ENCODE measurements around the gene TBX21. TPM values are rescaled to one million over a fixed set of nuclear protein-coding genes. Genes with fewer than 3 reads are reported as not detected.

The TBX21 gene
- total and polyA plus RNA-seq, 10 donors = 2.6 to 21.7 (median 11.5) TPM

DNA sequence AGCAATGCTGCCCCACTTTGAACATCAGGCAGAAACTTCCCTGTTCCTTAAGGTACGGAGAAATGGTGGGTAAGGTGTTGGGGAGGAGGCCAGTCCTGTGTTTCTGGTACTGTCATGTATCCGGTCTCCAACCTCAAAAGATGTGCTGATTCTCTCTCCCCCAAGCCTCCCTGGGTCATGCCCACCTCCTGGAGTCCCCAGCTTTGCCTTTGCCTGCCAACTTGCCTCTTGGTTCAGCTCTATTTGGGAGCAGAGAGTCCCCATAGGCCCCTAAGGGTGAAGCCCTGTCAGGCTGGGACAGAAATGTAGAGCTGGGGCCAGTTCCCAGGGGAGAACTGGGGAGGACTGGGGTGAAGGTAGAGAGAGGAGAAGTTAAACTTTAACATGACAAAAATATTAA lies 1.6 kb upstream of the TBX21 start:
- Histone ChIP-seq H3K27me3 (replicated peaks in 1 of 7) (peaks cover 0 to 55% (median 21%) of the 10 kb centered on the region in 7 donors), H3K9me3 (no peaks in the 10 kb centered on the region), H3K4me1 (peaks cover 0 to 66% (median 27%) of the 10 kb centered on the region in 6 donors), H3K36me3 (no peaks in the 10 kb centered on the region), H3K27ac (peak overlapping the region in 4 of 8 donors; percentile 36 to 91 (median 88)), H3K4me3 (no peak overlapping the region)
- intact Hi-C loops (cut with DNase I; ENCODE audit: low total_unique reads) = no loop called here
- peak; percentile 17 for DNase-seq
- 76 to 95% (median 88%) methylated on average over 2 of the region's 2 CpGs for WGBS, 5 donors
- TF ChIP-seq, protein P1, sequence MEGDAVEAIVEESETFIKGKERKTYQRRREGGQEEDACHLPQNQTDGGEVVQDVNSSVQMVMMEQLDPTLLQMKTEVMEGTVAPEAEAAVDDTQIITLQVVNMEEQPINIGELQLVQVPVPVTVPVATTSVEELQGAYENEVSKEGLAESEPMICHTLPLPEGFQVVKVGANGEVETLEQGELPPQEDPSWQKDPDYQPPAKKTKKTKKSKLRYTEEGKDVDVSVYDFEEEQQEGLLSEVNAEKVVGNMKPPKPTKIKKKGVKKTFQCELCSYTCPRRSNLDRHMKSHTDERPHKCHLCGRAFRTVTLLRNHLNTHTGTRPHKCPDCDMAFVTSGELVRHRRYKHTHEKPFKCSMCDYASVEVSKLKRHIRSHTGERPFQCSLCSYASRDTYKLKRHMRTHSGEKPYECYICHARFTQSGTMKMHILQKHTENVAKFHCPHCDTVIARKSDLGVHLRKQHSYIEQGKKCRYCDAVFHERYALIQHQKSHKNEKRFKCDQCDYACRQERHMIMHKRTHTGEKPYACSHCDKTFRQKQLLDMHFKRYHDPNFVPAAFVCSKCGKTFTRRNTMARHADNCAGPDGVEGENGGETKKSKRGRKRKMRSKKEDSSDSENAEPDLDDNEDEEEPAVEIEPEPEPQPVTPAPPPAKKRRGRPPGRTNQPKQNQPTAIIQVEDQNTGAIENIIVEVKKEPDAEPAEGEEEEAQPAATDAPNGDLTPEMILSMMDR (IDR thresholded peaks at IDR 0.05 in 8 of 11, conservative IDR thresholded peaks at IDR 0.05 in 3 of 11) = no peak
- TF ChIP-seq POLR2A (IDR thresholded peaks at IDR 0.05) (no peak), POLR2AphosphoS5 (IDR thresholded peaks at IDR 0.05) (no peak)

DNA sequence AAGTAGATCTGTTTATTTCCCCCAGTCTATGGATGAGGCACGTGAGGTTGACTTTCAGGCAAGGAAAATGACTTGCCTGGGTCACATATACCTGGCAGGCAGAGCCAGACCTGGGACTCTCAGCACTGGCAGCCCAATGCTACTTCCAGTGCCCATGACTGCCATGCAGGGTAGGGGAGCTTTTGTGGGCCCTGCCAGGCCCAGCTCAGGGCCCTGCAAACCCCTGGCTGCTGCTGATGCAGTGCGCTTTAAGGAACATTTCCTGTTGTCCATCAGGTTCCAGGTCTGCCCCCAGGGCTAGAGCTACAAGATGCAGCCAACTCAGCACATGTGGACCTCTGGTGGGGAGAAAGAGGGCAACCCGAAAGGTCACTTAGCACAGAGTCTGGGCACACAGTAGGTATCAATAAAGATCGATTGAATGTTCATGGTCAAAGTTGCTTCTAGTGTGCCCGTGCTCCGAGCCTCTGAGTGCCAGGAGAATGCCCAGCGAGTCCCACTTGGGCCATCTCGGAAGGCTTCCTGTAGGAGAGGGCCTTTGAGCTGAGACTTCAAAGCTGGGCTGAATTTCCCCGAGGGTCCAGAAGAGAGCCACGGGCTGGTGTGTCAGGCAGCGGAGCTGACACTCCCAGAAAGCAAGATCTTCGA lies 513 bp upstream of the TBX21 start:
- WGBS, 5 donors = 46 to 52% (median 52%) methylated on average over 9 to 12 of the region's 12 CpGs
- H3K4me3 ChIP-seq = peak overlapping the region in 6 of 8 donors; percentile 52 to 81 (median 58)

DNA sequence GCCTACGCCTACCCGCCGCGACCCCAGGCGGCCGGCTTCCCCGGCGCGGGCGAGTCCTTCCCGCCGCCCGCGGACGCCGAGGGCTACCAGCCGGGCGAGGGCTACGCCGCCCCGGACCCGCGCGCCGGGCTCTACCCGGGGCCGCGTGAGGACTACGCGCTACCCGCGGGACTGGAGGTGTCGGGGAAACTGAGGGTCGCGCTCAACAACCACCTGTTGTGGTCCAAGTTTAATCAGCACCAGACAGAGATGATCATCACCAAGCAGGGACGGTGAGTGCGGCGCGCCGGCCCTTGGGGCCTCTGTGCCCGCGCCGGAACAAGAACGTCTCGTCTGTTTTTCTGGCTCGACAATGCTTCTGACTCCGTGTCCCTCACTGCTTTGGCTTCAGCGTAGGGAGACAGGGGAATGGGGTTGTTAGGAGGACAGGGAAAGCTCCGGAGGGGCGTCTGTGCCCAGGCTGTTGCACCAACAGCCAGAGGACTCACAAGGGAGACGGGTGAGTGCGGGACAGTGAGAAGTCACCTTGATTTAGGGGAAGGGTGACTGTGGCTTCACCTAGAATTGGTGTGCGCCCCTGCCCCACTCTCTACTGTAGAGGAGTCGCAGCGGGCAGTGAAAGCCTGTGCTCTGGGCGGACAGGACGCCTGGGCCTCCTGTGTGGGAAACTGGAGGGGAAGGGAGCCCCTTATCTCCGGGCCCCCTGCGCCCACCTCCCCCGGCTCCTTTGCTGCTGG lies 806 bp downstream of the TBX21 start:
- H3K27me3 ChIP-seq (replicated peaks in 1 of 7) = peaks cover 0 to 55% (median 21%) of the 10 kb centered on the region in 7 donors
- H3K36me3 ChIP-seq = no peaks in the 10 kb centered on the region
- H3K9me3 ChIP-seq = no peaks in the 10 kb centered on the region
- peak; percentile 80 for DNase-seq
- intact Hi-C loops (cut with DNase I; ENCODE audit: low total_unique reads) = no loop called here
- H3K27ac ChIP-seq = peak overlapping the region; percentile 14 to 91 (median 84)
- H3K4me1 ChIP-seq = peaks cover 0 to 77% (median 29%) of the 10 kb centered on the region in 6 donors
- peak overlapping the region; percentile 42 to 81 (median 58) for H3K4me3 ChIP-seq
- TF ChIP-seq POLR2A (IDR thresholded peaks at IDR 0.05) (no peak), POLR2AphosphoS5 (IDR thresholded peaks at IDR 0.05) (no peak)
- TF ChIP-seq, protein P1 (IDR thresholded peaks at IDR 0.05 in 8 of 11, conservative IDR thresholded peaks at IDR 0.05 in 3 of 11) = no peak
- 5 to 21% (median 7%) methylated on average over 20 to 60 of the region's 60 CpGs for WGBS, 5 donors

More for the DNA sequence above, 513 bp upstream of the TBX21 start:
- H3K36me3 ChIP-seq = no peaks in the 10 kb centered on the region
- no peak for TF ChIP-seq POLR2A (IDR thresholded peaks at IDR 0.05)
- TF ChIP-seq, protein P1 (IDR thresholded peaks at IDR 0.05 in 8 of 11, conservative IDR thresholded peaks at IDR 0.05 in 3 of 11) = no peak
- no peak for TF ChIP-seq POLR2AphosphoS5 (IDR thresholded peaks at IDR 0.05)
- DNase-seq = peak; percentile 70
- H3K4me1 ChIP-seq = peaks cover 0 to 67% (median 27%) of the 10 kb centered on the region in 6 donors
- H3K9me3 ChIP-seq = no peaks in the 10 kb centered on the region
- H3K27me3 ChIP-seq (replicated peaks in 1 of 7) = peaks cover 0 to 55% (median 21%) of the 10 kb centered on the region in 7 donors
- intact Hi-C loops (cut with DNase I; ENCODE audit: low total_unique reads) = no loop called here
- peak overlapping the region in 7 of 8 donors; percentile 14 to 91 (median 84) for H3K27ac ChIP-seq

DNA sequence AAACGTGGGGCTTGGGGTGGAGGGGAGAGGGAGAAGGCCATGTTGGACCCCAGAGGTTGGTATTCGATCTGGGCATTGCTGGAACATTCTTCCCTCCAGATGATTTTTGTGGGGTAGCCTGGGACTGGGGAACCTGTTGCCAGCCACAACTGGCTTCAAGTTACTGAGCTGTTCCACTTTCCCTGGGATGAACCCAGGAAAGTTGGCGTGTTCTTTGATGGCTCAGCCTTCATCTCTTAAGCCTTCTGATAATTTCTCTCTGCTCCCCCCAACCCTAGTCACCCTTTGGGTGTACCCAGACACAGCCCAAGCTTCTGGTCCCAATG lies 2.1 kb downstream of the TBX21 start:
- no peaks in the 10 kb centered on the region for H3K36me3 ChIP-seq
- H3K9me3 ChIP-seq = no peaks in the 10 kb centered on the region
- peaks cover 0 to 47% (median 21%) of the 10 kb centered on the region in 7 donors for H3K27me3 ChIP-seq (replicated peaks in 1 of 7)
- DNase-seq = no peak
- TF ChIP-seq POLR2A (IDR thresholded peaks at IDR 0.05) (no peak), POLR2AphosphoS5 (IDR thresholded peaks at IDR 0.05) (no peak)
- TF ChIP-seq, protein P1 (IDR thresholded peaks at IDR 0.05 in 8 of 11, conservative IDR thresholded peaks at IDR 0.05 in 3 of 11) = no peak
- intact Hi-C loops (cut with DNase I; ENCODE audit: low total_unique reads) = no loop called here
- H3K27ac ChIP-seq = peak overlapping the region; percentile 42 to 91 (median 79)
- peaks cover 0 to 85% (median 31%) of the 10 kb centered on the region in 6 donors for H3K4me1 ChIP-seq
- 71 to 80% (median 73%) methylated on average over 3 of the region's 3 CpGs for WGBS, 5 donors
- peak overlapping the region in 7 of 8 donors; percentile 23 to 81 (median 57) for H3K4me3 ChIP-seq

Data from spleen (tissue), 11 donors.